Measurements from ENCODE around the gene GRAMD1B. TPM values are rescaled to one million over a fixed set of nuclear protein-coding genes. Genes with fewer than 3 reads are reported as not detected.
A peak's percentile ranks its signal among the peaks of the same experiment; 100 is the strongest.

The GRAMD1B gene
- total RNA-seq, 1 donor from 2014 or later = 159 TPM

GRCh38 chr11:123437236-123437979 is 7.3 kb downstream of the GRAMD1B start:
- Mint-ChIP-seq H3K4me1 (ENCODE audit: low read depth) (peaks cover 82% of the 10 kb centered on the region), H3K27ac (peak overlapping the region; percentile 79), H3K36me3 (ENCODE audit: low read depth) (peaks cover 89% of the 10 kb centered on the region), H3K9me3 (peaks cover 4% of the 10 kb centered on the region), H3K4me3 (ENCODE audit: low read depth) (peak overlapping the region; percentile 24), H3K27me3 (ENCODE audit: low read depth) (no peaks in the 10 kb centered on the region)
- DNase-seq (ENCODE audit: low spot score) = no peak
- intact Hi-C loops (cut with micrococcal nuclease) = loop anchor here (5.0 to 10.0 kb wide), 2 partner anchors 375 to 693 kb away; partner anchors contain the start of gene HSPA8

GRCh38 chr11:123438131-123438627 is 8.1 kb downstream of the GRAMD1B start:
- peaks cover 88% of the 10 kb centered on the region for H3K36me3 Mint-ChIP-seq (ENCODE audit: low read depth)
- H3K27ac Mint-ChIP-seq = peak overlapping the region; percentile 79
- intact Hi-C loops (cut with micrococcal nuclease) = loop anchor here (1.0 to 10.0 kb wide), 3 partner anchors 56 to 693 kb away; partner anchors contain the start of gene HSPA8
- DNase-seq (ENCODE audit: low spot score) = no peak
- H3K9me3 Mint-ChIP-seq = peaks cover 9% of the 10 kb centered on the region
- H3K27me3 Mint-ChIP-seq (ENCODE audit: low read depth) = no peaks in the 10 kb centered on the region
- H3K4me3 Mint-ChIP-seq (ENCODE audit: low read depth) = peak overlapping the region; percentile 42
- peaks cover 81% of the 10 kb centered on the region for H3K4me1 Mint-ChIP-seq (ENCODE audit: low read depth)

- peaks cover 88% of the 10 kb centered on the region for H3K36me3 Mint-ChIP-seq (ENCODE audit: low read depth)
- H3K4me3 Mint-ChIP-seq (ENCODE audit: low read depth) = peak overlapping the region; percentile 47
- intact Hi-C loops (cut with micrococcal nuclease) = loop anchor here (1.0 to 10.0 kb wide), 3 partner anchors 15 to 695 kb away; partner anchors contain the start of gene HSPA8
Observed at GRCh38 chr11:123439616-123440015, 9.5 kb downstream of the GRAMD1B start.

GRCh38 chr11:123441161-123441560 is 11.1 kb downstream of the GRAMD1B start:
- peak overlapping the region; percentile 71 for H3K27ac Mint-ChIP-seq
- intact Hi-C loops (cut with micrococcal nuclease) = no loop called here
- peaks cover 11% of the 10 kb centered on the region for H3K9me3 Mint-ChIP-seq
- H3K4me3 Mint-ChIP-seq (ENCODE audit: low read depth) = no peak overlapping the region
- H3K36me3 Mint-ChIP-seq (ENCODE audit: low read depth) = peaks cover 90% of the 10 kb centered on the region
- DNase-seq (ENCODE audit: low spot score) = no peak
- no peaks in the 10 kb centered on the region for H3K27me3 Mint-ChIP-seq (ENCODE audit: low read depth)
- H3K4me1 Mint-ChIP-seq (ENCODE audit: low read depth) = peaks cover 80% of the 10 kb centered on the region

More at GRCh38 chr11:123439616-123440015, 9.5 kb downstream of the GRAMD1B start:
- peaks cover 11% of the 10 kb centered on the region for H3K9me3 Mint-ChIP-seq
- H3K4me1 Mint-ChIP-seq (ENCODE audit: low read depth) = peaks cover 83% of the 10 kb centered on the region
- no peaks in the 10 kb centered on the region for H3K27me3 Mint-ChIP-seq (ENCODE audit: low read depth)
- no peak for DNase-seq (ENCODE audit: low spot score)
- peak overlapping the region; percentile 79 for H3K27ac Mint-ChIP-seq

GRCh38 chr11:123443851-123444623 is 14.0 kb downstream of the GRAMD1B start:
- Mint-ChIP-seq H3K27ac (no peak overlapping the region), H3K36me3 (ENCODE audit: low read depth) (peaks cover 89% of the 10 kb centered on the region), H3K27me3 (ENCODE audit: low read depth) (no peaks in the 10 kb centered on the region), H3K4me3 (ENCODE audit: low read depth) (no peak overlapping the region), H3K4me1 (ENCODE audit: low read depth) (peaks cover 75% of the 10 kb centered on the region), H3K9me3 (peaks cover 7% of the 10 kb centered on the region)
- no peak for DNase-seq (ENCODE audit: low spot score)
- intact Hi-C loops (cut with micrococcal nuclease) = no loop called here

GRCh38 chr11:123448823-123449222 is 18.8 kb downstream of the GRAMD1B start:
- Mint-ChIP-seq H3K4me3 (ENCODE audit: low read depth) (no peak overlapping the region), H3K27me3 (ENCODE audit: low read depth) (no peaks in the 10 kb centered on the region), H3K9me3 (no peaks in the 10 kb centered on the region), H3K27ac (peak overlapping the region; percentile 50), H3K36me3 (ENCODE audit: low read depth) (peaks cover 72% of the 10 kb centered on the region), H3K4me1 (ENCODE audit: low read depth) (peaks cover 80% of the 10 kb centered on the region)
- DNase-seq (ENCODE audit: low spot score) = no peak
- intact Hi-C loops (cut with micrococcal nuclease) = no loop called here

GRCh38 chr11:123449436-123449835 is 19.4 kb downstream of the GRAMD1B start:
- peaks cover 80% of the 10 kb centered on the region for H3K4me1 Mint-ChIP-seq (ENCODE audit: low read depth)
- H3K36me3 Mint-ChIP-seq (ENCODE audit: low read depth) = peaks cover 72% of the 10 kb centered on the region
- H3K4me3 Mint-ChIP-seq (ENCODE audit: low read depth) = no peak overlapping the region
- no peaks in the 10 kb centered on the region for H3K27me3 Mint-ChIP-seq (ENCODE audit: low read depth)
- intact Hi-C loops (cut with micrococcal nuclease) = no loop called here
- no peak for DNase-seq (ENCODE audit: low spot score)
- no peaks in the 10 kb centered on the region for H3K9me3 Mint-ChIP-seq
- peak overlapping the region; percentile 47 for H3K27ac Mint-ChIP-seq

- H3K9me3 Mint-ChIP-seq = no peaks in the 10 kb centered on the region
- no peak overlapping the region for H3K4me3 Mint-ChIP-seq (ENCODE audit: low read depth)
- no peak for DNase-seq (ENCODE audit: low spot score)
- H3K36me3 Mint-ChIP-seq (ENCODE audit: low read depth) = peaks cover 70% of the 10 kb centered on the region
- peak overlapping the region; percentile 89 for H3K27ac Mint-ChIP-seq
- H3K4me1 Mint-ChIP-seq (ENCODE audit: low read depth) = peaks cover 80% of the 10 kb centered on the region
- intact Hi-C loops (cut with micrococcal nuclease) = loop anchor here (5.0 to 10.0 kb wide), 2 partner anchors 304 to 593 kb away; partner anchors contain the start of gene OR6X1
- H3K27me3 Mint-ChIP-seq (ENCODE audit: low read depth) = no peaks in the 10 kb centered on the region
Observed at GRCh38 chr11:123450623-123451022, 20.6 kb downstream of the GRAMD1B start.

- Mint-ChIP-seq H3K9me3 (no peaks in the 10 kb centered on the region), H3K27me3 (ENCODE audit: low read depth) (no peaks in the 10 kb centered on the region), H3K4me3 (ENCODE audit: low read depth) (peak overlapping the region; percentile 56), H3K36me3 (ENCODE audit: low read depth) (peaks cover 71% of the 10 kb centered on the region), H3K4me1 (ENCODE audit: low read depth) (peaks cover 86% of the 10 kb centered on the region), H3K27ac (peak overlapping the region; percentile 89)
- no peak for DNase-seq (ENCODE audit: low spot score)
- intact Hi-C loops (cut with micrococcal nuclease) = loop anchor here (5.0 to 10.0 kb wide), 2 partner anchors 304 to 594 kb away; partner anchors contain the start of gene OR6X1
Observed at GRCh38 chr11:123451183-123451781, 21.2 kb downstream of the GRAMD1B start.

GRCh38 chr11:123452794-123453193 is 22.7 kb downstream of the GRAMD1B start:
- intact Hi-C loops (cut with micrococcal nuclease) = loop anchor here (5.0 to 10.0 kb wide), 2 partner anchors 302 to 595 kb away; partner anchors contain the start of gene OR6X1
- Mint-ChIP-seq H3K27ac (peak overlapping the region; percentile 89), H3K36me3 (ENCODE audit: low read depth) (peaks cover 71% of the 10 kb centered on the region)

GRCh38 chr11:123454060-123454651 is 24.1 kb downstream of the GRAMD1B start:
- peak; percentile 73 for DNase-seq (ENCODE audit: low spot score)
- peak overlapping the region; percentile 84 for H3K4me3 Mint-ChIP-seq (ENCODE audit: low read depth)
- peak overlapping the region; percentile 97 for H3K27ac Mint-ChIP-seq
- no peaks in the 10 kb centered on the region for H3K9me3 Mint-ChIP-seq
- H3K27me3 Mint-ChIP-seq (ENCODE audit: low read depth) = no peaks in the 10 kb centered on the region
- intact Hi-C loops (cut with micrococcal nuclease) = loop anchor here (1.0 to 10.0 kb wide), 9 partner anchors 15 to 597 kb away; partner anchors contain the start of genes HSPA8 and OR6X1
- peaks cover 88% of the 10 kb centered on the region for H3K4me1 Mint-ChIP-seq (ENCODE audit: low read depth)
- H3K36me3 Mint-ChIP-seq (ENCODE audit: low read depth) = peaks cover 72% of the 10 kb centered on the region

More at GRCh38 chr11:123452794-123453193, 22.7 kb downstream of the GRAMD1B start:
- Mint-ChIP-seq H3K9me3 (no peaks in the 10 kb centered on the region), H3K27me3 (ENCODE audit: low read depth) (no peaks in the 10 kb centered on the region), H3K4me3 (ENCODE audit: low read depth) (no peak overlapping the region), H3K4me1 (ENCODE audit: low read depth) (peaks cover 86% of the 10 kb centered on the region)
- no peak for DNase-seq (ENCODE audit: low spot score)

- Mint-ChIP-seq H3K27me3 (ENCODE audit: low read depth) (no peaks in the 10 kb centered on the region), H3K4me3 (ENCODE audit: low read depth) (peak overlapping the region; percentile 84), H3K36me3 (ENCODE audit: low read depth) (peaks cover 74% of the 10 kb centered on the region), H3K4me1 (ENCODE audit: low read depth) (peaks cover 82% of the 10 kb centered on the region), H3K27ac (peak overlapping the region; percentile 97), H3K9me3 (no peaks in the 10 kb centered on the region)
- intact Hi-C loops (cut with micrococcal nuclease) = loop anchor here (1.0 to 10.0 kb wide), 9 partner anchors 15 to 597 kb away; partner anchors contain the start of genes HSPA8 and OR6X1
- DNase-seq (ENCODE audit: low spot score) = no peak
Observed at GRCh38 chr11:123454796-123455195, 24.7 kb downstream of the GRAMD1B start.

Measured in activated T-helper 2 cell treated with anti-CD3 and anti-CD28 coated beads, Interferon-gamma antibody, Interleukin-2, Interleukin-4, amounts not matched to agents 10 μg/mL and 5 μg/mL and 100 μg/mL, durations not matched to agents 14 hours and 24 hours and 36 hours (primary cell).